ENCODE results near the gene EYS. TPM values are rescaled to one million over a fixed set of nuclear protein-coding genes. Genes with fewer than 3 reads are reported as not detected.

Gene EYS
- total RNA-seq, 1 experiment from 2014 or later, result not detected

DNA sequence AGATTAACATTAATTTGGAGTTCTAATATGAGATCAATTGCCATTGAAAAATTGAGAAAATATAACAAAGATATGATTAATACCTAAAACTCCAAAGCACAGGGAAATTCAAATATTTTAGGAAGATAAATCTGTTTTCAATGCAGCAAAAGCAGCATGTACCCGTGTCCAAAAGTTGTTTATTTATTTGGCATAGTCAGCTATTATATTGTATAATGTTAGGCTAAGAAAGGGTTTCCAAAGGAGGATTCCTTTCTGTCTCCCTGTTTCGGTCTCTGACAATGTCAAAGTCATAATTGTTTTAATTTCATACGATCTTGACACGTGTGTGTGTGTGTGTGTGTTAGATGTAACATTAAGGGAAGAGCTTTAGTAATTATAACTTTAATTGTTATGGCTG lies 914.5 kb downstream of the EYS start:
- Mint-ChIP-seq H3K27ac (no peak overlapping the region), H3K9me3 (no peaks in the 10 kb centered on the region), H3K27me3 (ENCODE audit: low read depth) (no peaks in the 10 kb centered on the region), H3K4me1 (no peaks in the 10 kb centered on the region), H3K36me3 (ENCODE audit: insufficient read depth in 1 of 3, low read depth in 3 of 3) (no peaks in the 10 kb centered on the region), H3K4me3 (no peak overlapping the region)
- no peak overlapping the region for H4K8ac ChIP-seq (replicated peaks; ENCODE audit: insufficient read length, low read depth, low read length)
- no peak overlapping the region for H2BK20ac ChIP-seq (ENCODE audit: low read depth, low read length, poor library complexity, severe bottlenecking)
- no peaks in the 10 kb centered on the region for H4K20me1 ChIP-seq (ENCODE audit: control insufficient read depth, insufficient read depth, insufficient read length)
- no peaks in the 10 kb centered on the region for H3K79me1 ChIP-seq (ENCODE audit: insufficient read depth, low read depth, low read length, poor library complexity, severe bottlenecking)
- no peaks in the 10 kb centered on the region for H3K23me2 ChIP-seq (ENCODE audit: insufficient read length, low read depth, low read length, poor library complexity, severe bottlenecking)
- TF ChIP-seq, protein P1, sequence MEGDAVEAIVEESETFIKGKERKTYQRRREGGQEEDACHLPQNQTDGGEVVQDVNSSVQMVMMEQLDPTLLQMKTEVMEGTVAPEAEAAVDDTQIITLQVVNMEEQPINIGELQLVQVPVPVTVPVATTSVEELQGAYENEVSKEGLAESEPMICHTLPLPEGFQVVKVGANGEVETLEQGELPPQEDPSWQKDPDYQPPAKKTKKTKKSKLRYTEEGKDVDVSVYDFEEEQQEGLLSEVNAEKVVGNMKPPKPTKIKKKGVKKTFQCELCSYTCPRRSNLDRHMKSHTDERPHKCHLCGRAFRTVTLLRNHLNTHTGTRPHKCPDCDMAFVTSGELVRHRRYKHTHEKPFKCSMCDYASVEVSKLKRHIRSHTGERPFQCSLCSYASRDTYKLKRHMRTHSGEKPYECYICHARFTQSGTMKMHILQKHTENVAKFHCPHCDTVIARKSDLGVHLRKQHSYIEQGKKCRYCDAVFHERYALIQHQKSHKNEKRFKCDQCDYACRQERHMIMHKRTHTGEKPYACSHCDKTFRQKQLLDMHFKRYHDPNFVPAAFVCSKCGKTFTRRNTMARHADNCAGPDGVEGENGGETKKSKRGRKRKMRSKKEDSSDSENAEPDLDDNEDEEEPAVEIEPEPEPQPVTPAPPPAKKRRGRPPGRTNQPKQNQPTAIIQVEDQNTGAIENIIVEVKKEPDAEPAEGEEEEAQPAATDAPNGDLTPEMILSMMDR (conservative IDR thresholded peaks at IDR 0.05), result no peak
- no peak overlapping the region for H2BK120ac ChIP-seq (ENCODE audit: low read depth, low read length, poor library complexity, severe bottlenecking)
- DNase-seq, result no peak
- no peaks in the 10 kb centered on the region for H3K9me3 ChIP-seq (ENCODE audit: control insufficient read depth, low read depth, low read length)
- H3K4me2 ChIP-seq (ENCODE audit: insufficient read depth, insufficient read length, low read length), result no peak overlapping the region
- no peak overlapping the region for H3K18ac ChIP-seq (ENCODE audit: insufficient read length, low read depth, low read length)
- no peak overlapping the region for H3K27ac ChIP-seq (ENCODE audit: insufficient read length, low read depth, low read length)
- H3K9ac ChIP-seq (ENCODE audit: extremely low read depth, insufficient read length, low read length), result no peak overlapping the region
- H3K4ac ChIP-seq (ENCODE audit: low read depth, low read length), result no peak overlapping the region
- H2BK15ac ChIP-seq (ENCODE audit: low read depth, low read length), result no peak overlapping the region
- H4K5ac ChIP-seq (ENCODE audit: insufficient read length, low read depth, low read length), result no peak overlapping the region
- H3T11ph ChIP-seq (ENCODE audit: low read length), result no peak overlapping the region
- no peak overlapping the region for H3K14ac ChIP-seq (ENCODE audit: insufficient read depth, low read length)
- no peak overlapping the region for H2AK5ac ChIP-seq (ENCODE audit: insufficient read length, low read length)
- no peak overlapping the region for H2AFZ ChIP-seq (ENCODE audit: low read length)
- WGBS (ENCODE audit: extremely low coverage, insufficient read length, low lambda C conversion rate), result no CpG with 5 or more reads among the region's 4 CpGs
- H2BK12ac ChIP-seq (ENCODE audit: insufficient read length, low read depth, low read length), result no peak overlapping the region
- no peaks in the 10 kb centered on the region for H3K27me3 ChIP-seq (ENCODE audit: insufficient read depth, low read length)
- no peaks in the 10 kb centered on the region for H3K4me1 ChIP-seq (ENCODE audit: insufficient read depth, low read length)
- H4K91ac ChIP-seq (ENCODE audit: insufficient read length, low read depth, low read length), result no peak overlapping the region
- no peaks in the 10 kb centered on the region for H3K79me2 ChIP-seq (ENCODE audit: insufficient read depth, low read length)
- H2BK5ac ChIP-seq (ENCODE audit: insufficient read length, low read length), result no peak overlapping the region
- no peak overlapping the region for H3K23ac ChIP-seq (ENCODE audit: insufficient read length, low read depth, low read length)
- no peak overlapping the region for H3K56ac ChIP-seq (ENCODE audit: insufficient read length, low read depth, low read length)
